IPS-NIHi7 (cell line): ENCODE measurements around the gene XXYLT1.

Source experiments
- DNase-seq: peaks from one replicate; pipeline ENCODE4 v3.0.0; 2012; ENCODE audit warnings: mixed read lengths; ENCODE audit errors: extremely low spot score

Gene XXYLT1

GRCh38 chr3:195077611-195078540 is 193.1 kb downstream of the XXYLT1 start:
- no peak for DNase-seq

- no peak for DNase-seq
These were observed 193.9 kb downstream of the XXYLT1 start for GRCh38 chr3:195076981-195077610.

GRCh38 chr3:195075941-195076875 is 194.8 kb downstream of the XXYLT1 start:
- no peak for DNase-seq

- DNase-seq: no peak
These were observed 195.6 kb downstream of the XXYLT1 start for GRCh38 chr3:195075199-195075940.

- no peak for DNase-seq
These were observed 196.8 kb downstream of the XXYLT1 start for GRCh38 chr3:195073866-195074860.

GRCh38 chr3:195072916-195073564 is 197.9 kb downstream of the XXYLT1 start:
- no peak for DNase-seq

GRCh38 chr3:195071916-195072820 is 198.8 kb downstream of the XXYLT1 start:
- no peak for DNase-seq

- DNase-seq: no peak
These were observed 199.8 kb downstream of the XXYLT1 start for GRCh38 chr3:195071011-195071728.

GRCh38 chr3:195070336-195070735 is 200.6 kb downstream of the XXYLT1 start:
- DNase-seq: no peak

GRCh38 chr3:195069501-195070251 is 201.3 kb downstream of the XXYLT1 start:
- DNase-seq: no peak

GRCh38 chr3:195068084-195069080 is 202.6 kb downstream of the XXYLT1 start:
- DNase-seq: no peak

GRCh38 chr3:195066441-195066841 is 204.5 kb downstream of the XXYLT1 start:
- no peak for DNase-seq

- DNase-seq: no peak
These were observed 205.1 kb downstream of the XXYLT1 start for GRCh38 chr3:195065864-195066185.

- no peak for DNase-seq
These were observed 205.7 kb downstream of the XXYLT1 start for GRCh38 chr3:195065142-195065863.

GRCh38 chr3:195064300-195064931 is 206.5 kb downstream of the XXYLT1 start:
- DNase-seq: no peak
